HG03097 (cell line): Measurements from ENCODE around the gene MRS2.

Source experiments
- ATAC-seq: cut with Tn5 transposase; IDR thresholded peaks from one replicate; pipeline ENCODE4 v1.9.1; 2021; ENCODE audit not compliant: unreplicated experiment, low FRiP score

MRS2 gene

DNA sequence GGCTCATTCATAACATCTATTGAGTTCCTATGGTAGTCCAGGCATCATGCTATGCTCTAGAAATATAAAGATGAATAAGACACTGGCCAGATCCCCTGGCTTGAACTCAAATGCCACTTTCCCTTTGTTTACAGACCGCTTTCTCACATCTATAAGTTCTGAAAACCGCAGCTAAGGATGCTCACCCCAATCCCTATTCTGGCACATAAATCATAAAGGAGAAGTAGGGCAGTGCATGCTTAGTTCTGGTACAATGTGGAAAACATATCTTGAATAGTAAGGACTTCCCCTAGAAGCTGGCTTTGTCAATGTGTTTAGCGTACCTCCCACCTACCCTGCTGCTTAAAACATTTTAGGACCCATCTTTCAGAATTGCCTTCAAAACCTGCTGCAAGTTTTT lies 26.4 kb downstream of the MRS2 start:
- no peak for ATAC-seq

DNA sequence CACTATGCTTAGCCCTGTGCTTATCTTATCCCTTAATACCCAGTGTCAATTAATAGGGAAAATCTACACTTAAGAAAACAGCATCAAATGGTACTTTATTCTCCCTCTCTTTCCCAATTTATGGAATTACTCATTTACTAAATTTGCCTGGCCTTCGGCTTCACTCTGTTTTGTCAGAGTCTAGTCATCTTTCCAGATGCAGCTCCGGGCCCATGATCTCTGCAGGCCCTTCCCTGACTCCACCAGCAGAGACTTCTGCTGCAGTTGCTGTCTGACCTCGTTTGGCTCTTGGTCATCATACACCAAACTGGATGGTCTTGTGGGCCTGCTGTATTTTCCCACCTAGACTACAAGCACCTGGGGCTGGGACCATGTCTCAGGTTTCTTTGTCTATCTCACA lies 27.4 kb downstream of the MRS2 start:
- ATAC-seq: no peak

GRCh38 chr6:24431045-24431451 lies 28.3 kb downstream of the MRS2 start:
- no peak for ATAC-seq

DNA sequence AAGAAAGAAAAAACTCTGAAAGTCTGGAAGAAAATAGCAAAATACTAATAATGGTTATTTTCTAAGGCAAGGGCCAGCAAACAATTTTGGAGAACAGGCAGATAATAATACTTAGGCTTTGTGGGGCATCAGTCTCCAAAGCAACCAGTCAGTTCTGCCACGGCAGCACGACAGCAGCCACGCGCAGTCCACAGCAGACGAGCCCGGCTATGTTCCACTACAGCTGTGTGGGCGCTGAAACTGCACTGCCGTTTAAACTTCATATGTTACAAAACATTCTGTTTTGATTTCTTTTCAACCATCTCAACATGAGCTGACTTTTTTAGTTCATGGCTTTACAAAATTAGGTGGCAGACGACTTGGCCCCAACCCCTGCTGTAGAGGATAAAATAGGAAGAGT lies 29.9 kb downstream of the MRS2 start:
- no peak for ATAC-seq

DNA sequence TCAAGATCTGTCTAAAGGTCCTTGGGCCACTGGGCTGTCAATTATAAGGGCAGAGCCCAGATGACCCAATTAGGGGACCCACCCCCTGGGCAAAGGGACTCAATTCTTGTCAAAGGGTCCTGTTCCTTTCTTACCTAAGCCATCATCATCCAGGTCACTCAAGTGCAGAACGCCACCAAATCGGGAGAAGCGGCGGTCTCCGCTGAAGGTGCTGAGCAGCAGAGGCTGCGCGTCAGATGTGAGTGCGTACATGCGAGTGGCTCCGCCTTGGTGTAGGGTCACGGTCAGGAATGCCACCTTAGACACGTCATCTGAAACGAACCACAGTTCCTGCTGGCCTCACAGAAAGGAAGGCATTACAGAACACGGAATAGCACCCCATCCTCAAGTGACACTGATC lies 34.2 kb downstream of the MRS2 start:
- ATAC-seq: no peak

GRCh38 chr6:24439858-24440539 lies 37.3 kb downstream of the MRS2 start:
- no peak for ATAC-seq

DNA sequence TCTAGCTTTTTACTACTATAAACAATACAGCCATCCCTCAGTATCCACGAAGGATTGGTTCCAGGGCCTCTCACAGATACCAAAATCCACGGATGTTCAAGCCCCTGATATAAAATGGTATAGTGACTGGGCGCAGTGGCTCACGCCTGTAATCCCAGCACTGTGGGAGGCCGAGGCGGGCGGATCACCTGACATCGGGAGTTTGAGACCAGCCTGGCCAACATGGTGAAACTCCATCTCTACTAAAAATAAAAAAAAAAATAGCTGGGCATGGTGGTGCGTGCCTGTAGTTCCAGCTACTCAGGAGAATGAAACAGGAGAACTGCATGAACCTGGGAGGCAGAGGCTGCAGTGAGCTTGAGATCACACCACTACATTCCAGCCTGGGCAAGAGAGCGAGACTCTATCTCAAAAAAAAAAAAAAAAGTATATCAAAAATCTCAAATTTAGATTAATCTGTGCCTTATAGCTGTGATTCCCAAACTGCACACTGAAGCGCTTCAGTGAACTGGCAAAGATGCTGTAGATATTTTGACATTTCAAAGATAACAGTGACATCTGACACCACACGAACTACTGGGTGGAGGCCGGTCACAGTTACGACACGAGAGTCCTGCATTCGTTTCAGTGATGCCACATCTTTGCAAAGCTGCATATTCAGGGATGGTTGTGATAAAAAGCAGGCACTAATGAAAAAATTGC lies 38.3 kb downstream of the MRS2 start:
- no peak for ATAC-seq

DNA sequence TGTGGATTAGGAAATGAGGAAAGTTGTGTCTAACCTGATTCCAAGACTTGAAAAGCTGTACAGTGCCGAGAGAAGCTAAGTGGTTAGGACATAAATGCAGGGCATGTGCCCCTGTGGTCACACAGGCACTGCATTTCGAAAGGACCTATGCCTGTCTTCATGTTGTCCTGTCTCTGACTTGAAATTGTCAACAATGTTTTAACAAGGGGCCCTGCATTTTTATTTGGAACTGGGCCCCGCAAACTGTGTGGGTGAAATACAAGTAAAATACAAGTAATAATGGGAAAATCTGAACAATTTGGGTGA lies 38.8 kb downstream of the MRS2 start:
- no peak for ATAC-seq

- ATAC-seq: no peak
These were observed 41.9 kb downstream of the MRS2 start for GRCh38 chr6:24444588-24444987.

- ATAC-seq: no peak
These were observed 43.0 kb downstream of the MRS2 start for GRCh38 chr6:24445704-24446103.

- no peak for ATAC-seq
These were observed 43.9 kb downstream of the MRS2 start for GRCh38 chr6:24446670-24447069.

- no peak for ATAC-seq
These were observed 45.7 kb downstream of the MRS2 start for GRCh38 chr6:24448396-24448795.

GRCh38 chr6:24448828-24449525 lies 46.2 kb downstream of the MRS2 start:
- ATAC-seq: no peak

DNA sequence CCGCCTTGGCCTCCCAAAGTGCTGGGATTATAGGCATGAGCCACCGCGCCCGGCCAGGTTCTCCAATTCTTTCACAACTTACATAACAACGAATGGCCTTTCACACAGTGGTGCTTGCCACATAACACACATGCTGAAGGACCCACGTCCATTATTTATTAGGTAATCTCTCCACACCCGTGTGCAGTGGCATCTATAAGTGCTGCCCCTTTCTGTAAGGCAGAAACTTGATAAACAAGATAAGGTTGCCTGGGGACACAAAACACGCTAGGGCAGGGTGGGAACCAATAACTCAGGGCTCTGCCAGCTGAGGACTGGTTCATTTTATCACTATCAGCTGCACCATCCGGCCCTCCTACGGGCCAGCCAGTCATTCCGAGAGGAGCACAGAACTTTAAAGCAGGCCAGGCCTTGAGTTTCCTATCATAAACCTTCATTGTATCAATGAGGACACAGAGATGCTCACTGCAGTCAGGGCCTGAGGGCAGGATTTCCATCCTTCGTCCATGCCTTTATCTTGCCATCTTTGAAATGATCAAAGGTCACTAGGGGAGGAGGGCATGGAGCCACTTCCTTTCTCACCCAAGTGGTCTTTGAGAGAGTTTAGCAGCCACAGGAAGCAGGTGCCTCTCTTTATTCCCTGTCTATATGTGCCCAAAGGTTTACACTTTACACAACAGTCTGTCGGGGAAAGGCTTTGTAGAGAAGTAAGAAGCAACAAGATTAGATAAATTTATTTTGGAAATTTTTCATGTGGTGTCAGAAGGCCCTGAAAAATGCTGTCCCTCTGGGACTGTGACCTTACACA lies 49.0 kb downstream of the MRS2 start:
- ATAC-seq: no peak

DNA sequence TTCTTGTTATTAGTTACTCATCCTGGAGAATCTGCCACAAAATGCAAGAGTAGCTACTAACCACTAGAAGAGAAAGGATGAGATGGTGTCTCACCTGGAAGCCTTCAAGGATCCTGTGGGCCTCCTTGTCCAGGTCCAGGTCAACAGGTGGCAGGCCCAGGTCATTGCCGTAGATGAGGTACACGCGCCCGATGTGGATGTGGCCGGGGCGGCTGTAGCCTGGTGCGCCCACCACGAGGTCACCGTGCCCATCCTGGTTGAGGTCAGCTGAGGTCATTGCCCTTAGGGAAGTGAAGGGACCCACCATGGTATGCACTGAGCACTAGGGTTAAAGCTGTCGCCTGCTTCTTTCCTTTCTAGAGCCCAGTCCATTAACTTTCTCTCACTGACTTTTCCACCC lies 51.2 kb downstream of the MRS2 start:
- no peak for ATAC-seq

GRCh38 chr6:24454452-24454851 lies 51.7 kb downstream of the MRS2 start:
- ATAC-seq: no peak

DNA sequence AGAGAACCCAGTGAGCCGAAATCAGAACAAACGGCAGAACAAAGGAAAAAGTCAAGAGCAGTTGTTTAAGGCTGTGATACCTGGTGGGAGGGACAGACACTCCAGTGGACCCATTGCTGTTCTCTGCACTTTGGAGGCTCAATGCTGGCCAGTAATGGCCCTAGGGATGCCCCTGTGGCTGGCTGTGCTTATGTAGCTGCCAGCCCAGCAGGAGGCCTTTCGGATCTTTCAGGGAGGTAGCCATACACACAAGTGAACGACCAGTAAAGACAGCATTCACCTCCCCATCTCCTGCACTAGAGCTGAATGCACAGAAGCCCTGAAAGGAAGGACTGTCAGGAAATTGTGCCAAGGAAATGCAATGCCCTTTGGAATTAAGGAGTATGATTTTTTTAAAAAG lies 52.3 kb downstream of the MRS2 start:
- ATAC-seq: no peak

DNA sequence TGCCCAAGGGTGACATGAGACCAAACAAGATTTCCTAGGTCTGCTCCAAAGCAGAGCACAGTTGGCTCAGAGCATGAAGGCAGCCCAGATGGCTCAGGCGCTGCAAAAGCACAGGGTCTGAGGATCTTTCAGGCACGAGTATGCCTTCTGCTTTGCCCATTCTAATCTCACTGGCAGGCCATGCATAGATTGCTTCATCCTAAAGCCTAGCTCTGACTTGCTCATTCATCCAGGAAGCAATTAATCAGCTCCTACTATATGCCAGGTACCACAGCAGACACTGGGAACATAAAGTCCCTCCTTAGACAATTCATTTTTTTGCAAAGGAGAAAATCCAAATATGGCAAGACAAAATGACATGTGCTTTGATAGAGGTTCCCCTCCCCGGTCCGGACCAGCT lies 55.4 kb downstream of the MRS2 start:
- no peak for ATAC-seq

- no peak for ATAC-seq
These were observed 56.2 kb downstream of the MRS2 start for GRCh38 chr6:24458941-24459340.

DNA sequence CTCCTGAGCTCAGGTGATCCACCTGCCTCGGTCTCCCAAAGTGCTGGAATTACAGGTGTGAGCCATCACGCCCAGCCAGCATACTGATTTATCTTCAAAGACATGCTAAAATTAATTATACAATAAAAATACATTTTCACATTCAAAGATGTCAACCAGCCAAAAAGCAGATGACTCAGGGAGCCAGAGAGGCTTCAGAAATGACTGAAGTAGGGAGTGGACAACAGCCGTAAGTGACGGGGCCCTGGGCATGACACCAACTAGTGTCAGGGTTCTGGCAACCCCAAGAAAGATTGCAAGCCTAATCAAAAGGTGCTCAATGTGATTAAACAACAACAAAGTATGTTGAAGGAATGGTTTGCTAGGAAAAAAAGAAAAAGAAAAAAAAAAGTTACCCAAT lies 58.2 kb downstream of the MRS2 start:
- ATAC-seq: no peak
